H1 (cell line): ENCODE measurements around the gene PROSER2. TPM values are rescaled to one million over a fixed set of nuclear protein-coding genes. Genes with fewer than 3 reads are reported as not detected.

Source experiments
- CTCF ChIA-PET: fragments of 300-600 bp; sonication (Branson Sonifier 250); formaldehyde crosslinking; loops from one replicate; lab custom pipeline; 2021; ENCODE audit not compliant: partially characterized antibody; lab: Charles Lee
- POLR2A ChIA-PET: fragments of 300-600 bp; sonication (Branson Sonifier 250); formaldehyde crosslinking; loops from one replicate; lab custom pipeline; 2021; ENCODE audit warnings: inconsistent platforms; ENCODE audit not compliant: partially characterized antibody; lab: Charles Lee
- DNase-seq, 2 experiments: peaks; one replicate each; pipeline versions ENCODE4 v3.0.0 to v3.0.0-alpha.2; 2010 to 2022; ENCODE audit warnings: low spot score in 2 of 2, low read depth in 1 of 2, mixed read lengths in 1 of 2
- FAIRE-seq: peaks from 2 replicates; lab custom pipeline; 2011; peaks lifted over from hg19 to GRCh38; lab: Jason Lieb, UNC
- H2AFZ ChIP-seq: 2 replicates; pipeline ENCODE4 v1.8.1; 2012; ENCODE audit warnings: low read length, inconsistent platforms
- H2AK5ac ChIP-seq: 2 replicates; pipeline ENCODE4 v1.6.1; 2013; ENCODE audit warnings: low read depth, low read length
- H2BK120ac ChIP-seq: replicated peaks from 2 replicates; pipeline ENCODE3; 2013; ENCODE audit warnings: low read depth, low read length, inconsistent platforms
- H2BK12ac ChIP-seq: 2 replicates; pipeline ENCODE4 v1.6.1; 2013; ENCODE audit warnings: low read depth, low read length
- H2BK15ac ChIP-seq: 2 replicates; pipeline ENCODE4 v1.6.1; 2013; ENCODE audit warnings: low read length
- H2BK20ac ChIP-seq: 2 replicates; pipeline ENCODE4 v1.6.1; 2013; ENCODE audit warnings: low read length
- H2BK5ac ChIP-seq: 2 replicates; pipeline ENCODE4 v1.6.1; 2013; ENCODE audit warnings: low read depth, low read length
- H3K14ac ChIP-seq: 2 replicates; pipeline ENCODE4 v1.6.1; 2013; ENCODE audit warnings: inconsistent platforms; ENCODE audit not compliant: insufficient read length
- H3K18ac ChIP-seq: 2 replicates; pipeline ENCODE4 v1.6.1; 2013; ENCODE audit warnings: low read length; ENCODE audit errors: extremely low read depth
- H3K23ac ChIP-seq: 2 replicates; pipeline ENCODE4 v1.6.1; 2013; ENCODE audit warnings: inconsistent platforms; ENCODE audit not compliant: insufficient read length
- H3K23me2 ChIP-seq: 2 replicates; pipeline ENCODE4 v1.6.1; 2013; ENCODE audit warnings: low read depth, low read length
- H3K27ac ChIP-seq: 2 replicates; pipeline ENCODE4 v1.6.1; 2011; ENCODE audit warnings: low read depth, low read length, inconsistent platforms
- H3K27me3 ChIP-seq, 4 experiments: replicated peaks in 1 of 4; 1 replicate in 1 of 4; 2 replicates in 3 of 4; pipeline versions ENCODE4 v1.6.1 to v1.8.1; 2011 to 2013; ENCODE audit warnings: low read length in 3 of 4, mild to moderate bottlenecking in 3 of 4, inconsistent platforms in 2 of 4, mixed read lengths in 2 of 4, moderate library complexity in 1 of 4; ENCODE audit not compliant: control insufficient read depth in 3 of 4, insufficient read depth in 3 of 4; ENCODE audit errors: extremely low read depth in 1 of 4
- H3K36me3 ChIP-seq, 4 experiments: 2 replicates each; pipeline versions ENCODE4 v1.6.1 to v1.8.1; 2011 to 2013; ENCODE audit warnings: mild to moderate bottlenecking in 4 of 4, low read length in 3 of 4, moderate library complexity in 2 of 4, control low read depth in 1 of 4, inconsistent platforms in 1 of 4; ENCODE audit not compliant: insufficient read depth in 4 of 4, control insufficient read depth in 2 of 4
- H3K4ac ChIP-seq: replicated peaks from 2 replicates; pipeline ENCODE3; 2013; ENCODE audit warnings: low read length, low read depth, mixed read lengths, inconsistent platforms; ENCODE audit not compliant: insufficient read length
- H3K4me1 ChIP-seq, 4 experiments: replicated peaks in 1 of 4; 1 replicate in 1 of 4; 2 replicates in 3 of 4; pipeline versions ENCODE4 v1.6.1 to v1.8.1; 2011 to 2013; ENCODE audit warnings: low read length in 3 of 4, inconsistent platforms in 2 of 4, mixed read lengths in 1 of 4; ENCODE audit not compliant: insufficient read depth in 4 of 4, control insufficient read depth in 3 of 4
- H3K4me2 ChIP-seq, 2 experiments: 2 replicates each; pipeline versions ENCODE4 v1.6.1 to v1.8.1; 2011 to 2013; ENCODE audit warnings: low read depth in 2 of 2, low read length in 2 of 2, control low read depth in 1 of 2, inconsistent platforms in 1 of 2, mild to moderate bottlenecking in 1 of 2; ENCODE audit not compliant: insufficient read depth in 1 of 2
- H3K4me3 ChIP-seq, 4 experiments: fragments of 200-600, 300-600 bp in 1 of 4; sonication (generic), shearing (Covaris generic), sonication (Bioruptor Twin) in 1 of 4; 2 replicates each; pipeline versions ENCODE4 v1.5.1 to v1.8.1; 2011 to 2016; ENCODE audit warnings: low read length in 4 of 4, low read depth in 3 of 4, control low read depth in 2 of 4, inconsistent platforms in 2 of 4, mild to moderate bottlenecking in 2 of 4, mixed read lengths in 1 of 4, moderate library complexity in 1 of 4; ENCODE audit not compliant: insufficient read depth in 2 of 4; ENCODE audit errors: extremely low read depth in 1 of 4
- H3K56ac ChIP-seq: replicated peaks from 2 replicates; pipeline ENCODE3; 2013; ENCODE audit warnings: low read depth, mild to moderate bottlenecking, mixed read lengths, low read length, inconsistent platforms; ENCODE audit not compliant: insufficient read length
- H3K79me1 ChIP-seq: 2 replicates; pipeline ENCODE4 v1.6.1; 2013; ENCODE audit warnings: low read depth, low read length, control low read depth
- H3K79me2 ChIP-seq, 2 experiments: 2 replicates each; pipeline versions ENCODE4 v1.6.1 to v1.8.1; 2012 to 2013; ENCODE audit warnings: low read length in 2 of 2, mild to moderate bottlenecking in 2 of 2, inconsistent platforms in 1 of 2; ENCODE audit not compliant: insufficient read depth in 2 of 2, control insufficient read depth in 1 of 2
- H3K9ac ChIP-seq, 4 experiments: replicated peaks in 1 of 4; 1 replicate in 1 of 4; 2 replicates in 3 of 4; pipeline versions ENCODE4 v1.6.1 to v1.8.1; 2011 to 2013; ENCODE audit warnings: low read depth in 3 of 4, low read length in 3 of 4, control low read depth in 2 of 4, mild to moderate bottlenecking in 2 of 4, moderate library complexity in 2 of 4, inconsistent platforms in 1 of 4; ENCODE audit errors: extremely low read depth in 1 of 4
- H3K9me3 ChIP-seq, 2 experiments: 2 replicates each; pipeline versions ENCODE4 v1.6.1 to v1.8.1; 2012 to 2013; ENCODE audit warnings: mild to moderate bottlenecking in 2 of 2, moderate library complexity in 2 of 2, control low read depth in 1 of 2, inconsistent platforms in 1 of 2, low read depth in 1 of 2, low read length in 1 of 2, mixed read lengths in 1 of 2; ENCODE audit not compliant: insufficient read depth in 2 of 2
- H4K20me1 ChIP-seq, 2 experiments: replicated peaks in 1 of 2; 2 replicates each; pipeline versions ENCODE3 to v1.8.1; 2011 to 2013; ENCODE audit warnings: inconsistent platforms in 2 of 2, low read length in 2 of 2, mild to moderate bottlenecking in 1 of 2; ENCODE audit not compliant: insufficient read depth in 2 of 2, control insufficient read depth in 1 of 2
- H4K5ac ChIP-seq: 2 replicates; pipeline ENCODE4 v1.6.1; 2013; ENCODE audit warnings: low read length, low read depth, mixed read lengths, inconsistent platforms; ENCODE audit not compliant: insufficient read length
- H4K8ac ChIP-seq: 2 replicates; pipeline ENCODE4 v1.8.0; 2013; ENCODE audit warnings: mild to moderate bottlenecking, moderate library complexity, low read length, inconsistent platforms; ENCODE audit not compliant: insufficient read depth; ENCODE audit errors: extremely low read depth
- H4K91ac ChIP-seq: replicated peaks from 2 replicates; pipeline ENCODE3; 2013; ENCODE audit warnings: low read length, mixed read lengths, inconsistent platforms; ENCODE audit not compliant: insufficient read length
- CREB1 ChIP-seq: IDR thresholded peaks from 2 replicates; pipeline ENCODE4 v1.6.1; 2012; ENCODE audit warnings: inconsistent platforms
- CTBP2 ChIP-seq: IDR thresholded peaks from 2 replicates; pipeline ENCODE4 v1.7.0; 2011; ENCODE audit warnings: borderline replicate concordance, mild to moderate bottlenecking, moderate library complexity, mixed read lengths, low read length; ENCODE audit not compliant: insufficient read depth, insufficient read length
- GTF2F1 ChIP-seq: IDR thresholded peaks from 2 replicates; pipeline ENCODE4 v1.6.1; 2012; ENCODE audit warnings: low read depth, low read length, improper control_type of control experiment, borderline replicate concordance
- HDAC2 ChIP-seq, 2 experiments: fragments of 300-600 bp in 1 of 2; sonication (generic) in 1 of 2; IDR thresholded peaks; 2 replicates each; pipeline ENCODE4 v1.6.1; 2011 to 2012; ENCODE audit warnings: low read depth in 2 of 2, low read length in 2 of 2, mild to moderate bottlenecking in 2 of 2, moderate library complexity in 2 of 2, borderline replicate concordance in 1 of 2, inconsistent platforms in 1 of 2
- SIN3A ChIP-seq, 2 experiments: IDR thresholded peaks in 1 of 2; conservative IDR thresholded peaks in 1 of 2; 2 replicates each; pipeline ENCODE4 v1.6.1; 2011 to 2012; ENCODE audit warnings: low read length in 2 of 2, improper control_type of control experiment in 1 of 2, low read depth in 1 of 2, mild to moderate bottlenecking in 1 of 2
- whole genome bisulfite sequencing, 2 experiments: shearing (Covaris generic) in 1 of 2; methylation state at CpG; one replicate each; pipeline versions ENCODE4 v1.1.6 to v1.1.7; 2013 to 2015; ENCODE audit warnings: low lambda C conversion rate in 2 of 2, mixed read lengths in 2 of 2, inconsistent platforms in 1 of 2, low coverage in 1 of 2, missing lambda C conversion rate in 1 of 2; ENCODE audit not compliant: insufficient replicate concordance in 2 of 2, insufficient coverage in 1 of 2, insufficient read length in 1 of 2; ENCODE audit errors: extremely low coverage in 1 of 2, missing lambda C conversion rate in 1 of 2; 5-methylcytosine and 5-hydroxymethylcytosine counted together
- polyA plus RNA-seq, 7 experiments: library from polyadenylated mRNA; depleted of rRNA in 3 of 7; stranded (reverse) in 5 of 7; unstranded in 2 of 7; fragments of >200 nt in 5 of 7; fragments of 200-250 nt in 2 of 7; gene quantifications; 1 replicate in 5 of 7; 2 replicates in 1 of 7; 4 replicates in 1 of 7; pipeline versions ENCODE4 v1.2.1 to v1.2.3, GENCODE V29; 2011 to 2013; ENCODE audit warnings: missing spikeins in 2 of 7, mixed read lengths in 2 of 7
- total RNA-seq: library from RNA; stranded (reverse); fragmentation: NEBNext Ultra II Directional; extraction: Animal tissue kit (Norgen Biotek cat#: 25700); gene quantifications from 2 replicates; pipeline ENCODE4 v1.2.1, GENCODE V29; 2021

The PROSER2 gene
- total and polyA plus RNA-seq, 2 of the 8 experiments (the other 6 are each of a cell fraction or from before 2014, with no cell fraction given) = 3.9 to 13.7 TPM

DNA sequence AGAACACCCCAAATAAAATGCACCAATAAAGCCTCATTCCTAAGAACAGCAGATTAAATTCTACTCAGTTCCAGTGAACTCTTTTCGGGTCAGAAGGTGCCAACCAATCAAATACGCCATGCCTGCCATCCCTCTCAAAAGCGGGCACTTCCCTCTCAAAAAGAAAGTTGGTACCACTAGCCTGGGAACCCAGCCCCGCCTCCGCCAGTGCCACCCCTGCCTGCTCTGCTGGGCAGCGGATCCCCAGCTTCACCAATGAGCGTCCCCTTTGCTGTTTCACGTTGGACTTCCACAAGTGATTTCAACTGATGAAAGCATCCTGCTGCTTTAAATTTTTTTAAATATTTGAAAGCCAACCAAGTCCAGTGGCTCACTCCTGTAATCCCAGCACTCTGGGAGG is 33.2 kb upstream of the PROSER2 start:
- H3K79me2 ChIP-seq = no peaks in the 10 kb centered on the region
- H3K9me3 ChIP-seq = peaks cover 0 to 6% of the 10 kb centered on the region in 2 experiments; a peak in 1 of 4 replicates
- no peak overlapping the region for H3K4me2 ChIP-seq
- CTCF ChIA-PET = interaction anchor here (1.0 to 2.5 kb wide), 10 partner anchors 8 to 200 kb away, joined by 3 to 12 read pairs (median 4); no protein-coding TSS in a partner anchor
- H4K5ac ChIP-seq = no peak overlapping the region
- H3K14ac ChIP-seq = no peak overlapping the region
- H2BK20ac ChIP-seq = no peak overlapping the region
- no peak overlapping the region for H2BK12ac ChIP-seq
- 86% methylated on average over 7 of the region's 8 CpGs; no CpG with 5 or more reads in 1 of the 2 experiments for WGBS, 2 experiments
- H3K4me3 ChIP-seq = no peak overlapping the region
- no peak overlapping the region for H3K9ac ChIP-seq
- POLR2A ChIA-PET = no interaction called here
- no peaks in the 10 kb centered on the region for H4K20me1 ChIP-seq
- H3K27ac ChIP-seq = no peak overlapping the region
- no peak overlapping the region for H4K8ac ChIP-seq
- no peak overlapping the region for H2BK5ac ChIP-seq
- no peak overlapping the region for H2BK15ac ChIP-seq
- H3K18ac ChIP-seq = no peak overlapping the region
- no peaks in the 10 kb centered on the region for H3K79me1 ChIP-seq
- no peaks in the 10 kb centered on the region for H3K36me3 ChIP-seq
- no peaks in the 10 kb centered on the region for H3K23me2 ChIP-seq
- no peaks in the 10 kb centered on the region for H3K4me1 ChIP-seq
- H3K23ac ChIP-seq = no peak overlapping the region
- no peak overlapping the region for H2BK120ac ChIP-seq
- FAIRE-seq (no peak), DNase-seq (no peak)
- no peak for TF ChIP-seq GTF2F1
- TF ChIP-seq SIN3A (conservative IDR thresholded peaks at IDR 0.05 in 1 of 2, IDR thresholded peaks at IDR 0.05 in 1 of 2; ENCODE audit: low read depth in 1 of 2, low read length in 2 of 2) = no peak
- TF ChIP-seq CREB1 = no peak
- TF ChIP-seq HDAC2 (IDR thresholded peaks at IDR 0.05; ENCODE audit: borderline replicate concordance in 1 of 2, low read depth in 2 of 2, low read length in 2 of 2) = no peak
- no peak for TF ChIP-seq CTBP2
- H2AFZ ChIP-seq = no peak overlapping the region
- H2AK5ac ChIP-seq = no peak overlapping the region
- no peak overlapping the region for H3K4ac ChIP-seq
- no peak overlapping the region for H4K91ac ChIP-seq
- H3K56ac ChIP-seq = no peak overlapping the region
- no peaks in the 10 kb centered on the region for H3K27me3 ChIP-seq
